ENCODE measurements around the gene TRIM17.

The TRIM17 gene

DNA sequence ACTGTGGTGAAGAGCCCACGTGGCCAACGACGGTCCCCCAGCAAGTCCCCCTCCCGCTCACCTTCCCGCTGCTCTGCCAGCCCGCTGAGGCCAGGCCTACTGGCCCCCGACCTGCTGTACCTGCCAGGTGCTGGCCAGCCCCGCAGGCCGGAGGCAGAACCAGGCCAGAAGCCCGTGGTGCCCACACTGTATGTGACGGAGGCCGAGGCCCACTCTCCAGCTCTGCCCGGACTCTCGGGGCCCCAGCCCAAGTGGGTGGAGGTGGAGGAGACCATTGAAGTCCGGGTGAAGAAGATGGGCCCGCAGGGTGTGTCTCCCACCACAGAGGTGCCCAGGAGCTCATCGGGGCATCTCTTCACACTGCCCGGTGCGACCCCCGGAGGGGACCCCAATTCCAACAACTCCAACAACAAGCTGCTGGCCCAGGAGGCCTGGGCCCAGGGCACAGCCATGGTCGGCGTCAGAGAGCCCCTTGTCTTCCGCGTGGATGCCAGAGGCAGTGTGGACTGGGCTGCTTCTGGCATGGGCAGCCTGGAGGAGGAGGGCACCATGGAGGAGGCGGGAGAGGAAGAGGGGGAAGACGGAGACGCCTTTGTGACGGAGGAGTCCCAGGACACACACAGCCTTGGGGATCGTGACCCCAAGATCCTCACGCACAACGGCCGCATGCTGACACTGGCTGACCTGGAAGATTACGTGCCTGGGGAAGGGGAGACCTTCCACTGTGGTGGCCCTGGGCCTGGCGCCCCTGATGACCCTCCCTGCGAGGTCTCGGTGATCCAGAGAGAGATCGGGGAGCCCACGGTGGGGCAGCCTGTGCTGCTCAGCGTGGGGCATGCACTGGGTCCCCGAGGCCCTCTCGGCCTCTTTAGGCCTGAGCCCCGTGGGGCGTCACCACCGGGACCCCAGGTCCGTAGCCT is 56.8 kb downstream of the TRIM17 start:
- Histone ChIP-seq H3K4me3 (ENCODE audit: low read depth, low read length) (no peak overlapping the region), H3K27me3 (ENCODE audit: control insufficient read depth, insufficient read depth, low read length) (no peaks in the 10 kb centered on the region), H3K9ac (ENCODE audit: low read depth, low read length) (no peak overlapping the region), H3K36me3 (ENCODE audit: control insufficient read depth, insufficient read depth, low read length) (no peaks in the 10 kb centered on the region), H3K4me1 (ENCODE audit: control insufficient read depth, insufficient read depth, low read length) (no peaks in the 10 kb centered on the region), H3K9me3 (ENCODE audit: control insufficient read depth, insufficient read depth, low read length) (no peaks in the 10 kb centered on the region)

- Histone ChIP-seq H3K4me1 (ENCODE audit: control insufficient read depth, insufficient read depth, low read length) (no peaks in the 10 kb centered on the region), H3K9me3 (ENCODE audit: control insufficient read depth, insufficient read depth, low read length) (no peaks in the 10 kb centered on the region), H3K4me3 (ENCODE audit: low read depth, low read length) (no peak overlapping the region), H3K36me3 (ENCODE audit: control insufficient read depth, insufficient read depth, low read length) (no peaks in the 10 kb centered on the region), H3K9ac (ENCODE audit: low read depth, low read length) (no peak overlapping the region), H3K27me3 (ENCODE audit: control insufficient read depth, insufficient read depth, low read length) (no peaks in the 10 kb centered on the region)
Measured at GRCh38 chr1:228358764-228359612, 57.7 kb downstream of the TRIM17 start.

DNA sequence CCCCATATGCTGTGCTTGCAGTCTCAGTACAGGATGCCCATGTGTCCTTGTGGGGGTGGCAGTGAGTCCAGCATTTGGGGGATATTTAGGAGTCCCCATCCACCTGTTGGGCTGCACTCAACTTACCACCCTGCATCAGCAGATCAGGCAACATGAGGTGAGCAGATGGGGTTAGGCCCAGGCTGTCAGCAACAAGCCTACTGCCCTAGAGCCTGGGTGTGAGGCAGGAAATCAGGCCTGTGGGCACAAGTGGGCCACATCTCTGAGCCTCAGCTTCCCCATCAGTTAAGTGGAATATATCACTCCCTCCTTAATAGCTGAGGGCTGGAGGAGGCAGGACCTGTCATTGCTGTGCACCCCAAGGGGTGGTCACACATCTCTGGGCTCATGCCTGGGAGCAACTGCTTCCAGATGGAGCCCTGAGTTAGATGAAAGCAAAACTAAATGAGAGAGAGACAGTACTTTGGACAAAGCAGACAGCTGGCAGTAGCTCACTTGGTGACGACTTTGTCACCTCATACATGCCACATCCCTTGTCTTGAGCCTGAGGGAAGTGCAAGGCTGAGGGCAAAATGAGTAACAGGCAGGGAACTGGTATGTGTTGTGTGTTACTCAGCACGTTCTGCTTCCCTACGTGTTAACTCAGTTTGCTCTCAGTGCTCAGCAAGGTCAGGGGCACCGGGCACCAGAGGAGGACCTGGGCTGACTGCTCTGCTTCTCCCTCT is 58.5 kb downstream of the TRIM17 start:
- no peaks in the 10 kb centered on the region for H3K27me3 ChIP-seq (ENCODE audit: control insufficient read depth, insufficient read depth, low read length)
- no peak overlapping the region for H3K4me3 ChIP-seq (ENCODE audit: low read depth, low read length)
- H3K9ac ChIP-seq (ENCODE audit: low read depth, low read length), result no peak overlapping the region
- no peaks in the 10 kb centered on the region for H3K36me3 ChIP-seq (ENCODE audit: control insufficient read depth, insufficient read depth, low read length)
- H3K4me1 ChIP-seq (ENCODE audit: control insufficient read depth, insufficient read depth, low read length), result no peaks in the 10 kb centered on the region
- H3K9me3 ChIP-seq (ENCODE audit: control insufficient read depth, insufficient read depth, low read length), result no peaks in the 10 kb centered on the region
